ENCODE measurements around the gene UIMC1.

UIMC1 gene

DNA sequence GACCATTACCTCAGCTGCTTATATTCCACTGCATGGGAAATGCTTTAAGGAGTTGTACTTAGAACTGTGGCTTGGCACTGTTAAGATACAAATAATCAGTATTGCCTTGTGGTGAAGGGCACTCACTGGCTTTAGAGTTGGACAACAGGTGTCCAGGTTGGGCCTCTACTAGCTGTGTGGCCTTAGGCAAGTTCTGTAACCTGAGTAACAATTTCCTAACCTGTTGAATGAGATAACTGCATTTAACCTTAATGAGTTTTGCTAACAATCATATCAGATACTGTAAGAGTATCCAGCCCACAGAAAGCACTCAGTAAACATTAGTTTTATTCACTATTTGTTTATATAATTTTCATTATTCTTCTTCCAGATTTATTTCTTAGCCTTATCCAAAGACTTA, 90.2 kb downstream of the UIMC1 start:
- no peak for TF ChIP-seq CTCF (IDR thresholded peaks at IDR 0.05; ENCODE audit: extremely low read depth, missing control alignments)

GRCh38 chr5:176915906-176916305, 90.7 kb downstream of the UIMC1 start:
- no peak for TF ChIP-seq CTCF (IDR thresholded peaks at IDR 0.05; ENCODE audit: extremely low read depth, missing control alignments)
- DNase-seq (ENCODE audit: low spot score): no peak

More for the DNA sequence above, 90.2 kb downstream of the UIMC1 start:
- no peak for DNase-seq (ENCODE audit: low spot score)

DNA sequence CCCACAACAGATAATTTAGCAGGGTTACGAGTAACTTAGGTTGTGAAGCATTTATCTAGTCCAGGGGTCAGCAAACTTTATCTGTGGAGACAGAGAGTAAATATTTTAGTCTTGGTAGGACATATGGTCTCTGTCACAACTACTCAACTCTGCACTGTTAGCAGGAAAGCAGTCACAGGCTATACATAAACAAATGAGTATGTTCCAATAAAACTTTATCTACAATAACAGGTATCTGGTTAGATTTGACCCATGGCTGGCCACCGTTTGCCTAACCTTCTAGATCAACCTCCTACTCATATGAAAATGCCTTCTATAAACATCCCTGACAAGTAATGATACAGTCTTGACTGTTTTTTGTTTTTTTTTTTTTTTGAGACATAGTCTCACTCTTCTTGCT, 94.5 kb downstream of the UIMC1 start:
- TF ChIP-seq CTCF (IDR thresholded peaks at IDR 0.05; ENCODE audit: extremely low read depth, missing control alignments): no peak
- DNase-seq (ENCODE audit: low spot score): no peak

DNA sequence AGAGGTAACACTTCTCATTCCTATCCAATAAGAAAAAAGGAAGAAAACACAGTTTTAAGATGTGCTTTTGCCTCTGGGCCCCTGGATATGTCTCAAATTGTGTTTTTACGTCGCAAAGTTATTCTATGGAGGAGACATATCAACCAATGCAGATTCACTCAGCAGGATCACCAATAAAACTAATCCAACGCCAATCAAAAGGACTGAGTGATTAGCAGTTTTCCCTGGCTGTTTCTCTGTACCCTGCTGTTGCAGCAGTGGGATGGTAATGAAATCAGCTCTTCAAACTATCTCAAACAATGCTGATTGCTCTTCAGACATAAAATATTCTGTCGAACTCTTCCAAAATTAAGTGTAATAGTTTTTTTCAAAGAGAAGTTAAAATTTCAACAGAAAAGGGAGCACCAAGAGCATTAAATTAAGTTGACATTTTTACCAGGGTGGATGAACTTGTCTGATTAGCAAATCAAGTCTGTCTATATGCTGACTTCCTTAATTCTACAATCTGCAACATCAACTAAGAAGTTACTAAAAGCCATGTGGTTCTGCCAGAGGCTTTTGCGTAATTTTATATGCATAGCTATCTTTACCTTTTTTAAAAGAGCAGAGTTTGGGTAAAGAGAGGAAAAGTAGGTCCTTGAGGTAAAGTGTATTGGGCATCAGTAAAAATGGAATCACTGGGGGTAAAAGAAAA, 97.8 kb downstream of the UIMC1 start:
- no peak for DNase-seq (ENCODE audit: low spot score)
- TF ChIP-seq CTCF (IDR thresholded peaks at IDR 0.05; ENCODE audit: extremely low read depth, missing control alignments): no peak

- no peak for TF ChIP-seq CTCF (IDR thresholded peaks at IDR 0.05; ENCODE audit: extremely low read depth, missing control alignments)
- no peak for DNase-seq (ENCODE audit: low spot score)
These were observed 99.8 kb downstream of the UIMC1 start for GRCh38 chr5:176906796-176907195.

DNA sequence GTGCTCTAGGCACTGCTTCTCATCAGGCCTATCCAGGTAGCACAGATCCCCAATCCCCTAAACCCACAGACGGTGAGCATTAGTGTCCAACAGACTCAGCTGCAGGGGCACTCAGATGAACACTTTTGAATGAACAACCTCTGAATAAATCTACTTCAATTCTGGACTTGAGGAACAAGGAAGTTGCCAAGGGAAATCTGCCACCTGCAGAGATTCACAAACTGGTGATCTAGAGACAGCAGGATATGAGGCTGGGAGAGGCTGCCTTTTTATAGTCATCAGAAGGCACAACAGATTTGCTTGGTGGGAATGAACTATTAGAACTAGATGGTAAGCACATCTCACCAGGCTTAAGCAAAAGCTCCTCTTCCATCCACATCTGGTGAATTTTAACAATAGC, 100.5 kb downstream of the UIMC1 start:
- DNase-seq (ENCODE audit: low spot score): no peak
- TF ChIP-seq CTCF (IDR thresholded peaks at IDR 0.05; ENCODE audit: extremely low read depth, missing control alignments): no peak

DNA sequence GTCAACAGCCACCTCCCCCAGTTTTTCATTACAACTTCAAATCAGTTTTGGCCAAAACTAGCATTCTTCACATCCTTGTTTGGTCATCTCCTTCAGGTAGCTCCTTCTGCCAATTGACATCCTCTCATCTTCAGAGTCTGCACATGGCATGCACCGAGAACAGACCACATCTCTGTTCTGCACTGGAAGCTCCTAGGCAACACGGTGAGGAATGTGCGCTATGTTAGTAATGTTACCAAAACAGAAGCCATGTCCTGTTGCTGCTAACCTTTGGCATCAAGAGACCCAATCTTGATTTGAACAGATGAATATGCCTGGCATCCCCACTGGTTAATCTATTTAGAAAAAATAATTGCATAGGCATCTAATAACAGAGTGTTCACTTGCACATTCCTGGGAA, 102.3 kb downstream of the UIMC1 start:
- TF ChIP-seq CTCF (IDR thresholded peaks at IDR 0.05; ENCODE audit: extremely low read depth, missing control alignments): no peak
- no peak for DNase-seq (ENCODE audit: low spot score)

All from GM20000 (cell line).